PC-3 (cell line): ENCODE results near the gene CSF1R. TPM values are rescaled to one million over a fixed set of nuclear protein-coding genes. Genes with fewer than 3 reads are reported as not detected.

Source experiments
- ATAC-seq: fragments of 200-7000 bp; cut with Tn5 transposase; 2 replicates; pipeline ENCODE4 v1.9.1; 2020; ENCODE audit warnings: mild to moderate bottlenecking, moderate library complexity
- BruUV-seq: library from RNA; stranded (reverse); fragments of 400-500 nt; replicated peaks from 2 replicates; lab custom pipeline; 2021; lab: Mats Ljungman, UMichigan
- CTCF ChIA-PET: fragments of 300-600 bp; sonication (Branson Sonifier 250); formaldehyde crosslinking; loops from one replicate; lab custom pipeline; 2022; ENCODE audit warnings: antibody characterized with exemption; lab: Charles Lee
- POLR2A ChIA-PET: fragments of 300-600 bp; sonication (Branson Sonifier 250); formaldehyde crosslinking; loops from one replicate; lab custom pipeline; 2022; ENCODE audit warnings: antibody characterized with exemption; ENCODE audit not compliant: unreplicated experiment; lab: Charles Lee
- DNase-seq: peaks from one replicate; pipeline ENCODE4 v3.0.0-alpha.2; 2015
- H2AFZ ChIP-seq: fragments of 300-600 bp; sonication (generic); 2 replicates; pipeline ENCODE4 v1.6.0; 2016; ENCODE audit warnings: antibody characterized with exemption, low read length
- H3F3A ChIP-seq: fragments of 300-600 bp; sonication (generic); one replicate; pipeline ENCODE4 v1.6.0; 2017; ENCODE audit warnings: antibody characterized with exemption, low read length, control low read depth, mild to moderate bottlenecking; ENCODE audit not compliant: unreplicated experiment
- H3K27ac ChIP-seq: fragments of 300-600 bp; sonication (generic); 2 replicates; pipeline ENCODE4 v1.5.1; 2016; ENCODE audit warnings: mild to moderate bottlenecking, low read length
- H3K27me3 ChIP-seq: fragments of 300-600 bp; sonication (generic); 2 replicates; pipeline ENCODE4 v1.6.1; 2016; ENCODE audit warnings: low read length, mixed read lengths
- H3K36me3 ChIP-seq: fragments of 300-600 bp; sonication (generic); 2 replicates; pipeline ENCODE4 v1.6.1; 2016; ENCODE audit warnings: low read depth, mixed run types, low read length, mixed read lengths
- H3K4me1 ChIP-seq: fragments of 300-600 bp; sonication (generic); 2 replicates; pipeline ENCODE4 v1.5.1; 2016; ENCODE audit warnings: low read length; ENCODE audit not compliant: insufficient read depth
- H3K4me2 ChIP-seq: fragments of 300-600 bp; sonication (generic); 2 replicates; pipeline ENCODE4 v1.6.0; 2016; ENCODE audit warnings: low read length
- H3K4me3 ChIP-seq: fragments of 300-600 bp; sonication (generic); 2 replicates; pipeline ENCODE4 v1.5.1; 2016; ENCODE audit warnings: mild to moderate bottlenecking, low read length, mixed read lengths
- H3K79me2 ChIP-seq: fragments of 300-600 bp; sonication (generic); 2 replicates; pipeline ENCODE4 v1.6.1; 2017; ENCODE audit warnings: low read length, mixed read lengths
- H3K9ac ChIP-seq: fragments of 300-600 bp; sonication (generic); 2 replicates; pipeline ENCODE4 v1.6.0; 2016; ENCODE audit warnings: mild to moderate bottlenecking, low read length
- H3K9me2 ChIP-seq: fragments of 300-600 bp; sonication (generic); replicated peaks from 2 replicates; pipeline ENCODE4 v1.6.1; 2016; ENCODE audit warnings: mixed run types, low read length, mixed read lengths
- H3K9me3 ChIP-seq: fragments of 300-600 bp; sonication (generic); 2 replicates; pipeline ENCODE4 v1.6.1; 2016; ENCODE audit warnings: low read length, mixed read lengths
- H4K20me1 ChIP-seq: fragments of 300-600 bp; sonication (generic); 2 replicates; pipeline ENCODE4 v1.6.1; 2016; ENCODE audit warnings: low read length, mixed read lengths
- CTCF ChIP-seq: fragments of 300-600 bp; sonication (generic); conservative IDR thresholded peaks from 2 replicates; pipeline ENCODE4 v1.5.1; 2017; ENCODE audit warnings: antibody characterized with exemption, low read depth, mild to moderate bottlenecking, low read length
- EZH2 ChIP-seq: fragments of 300-600 bp; sonication (generic); IDR thresholded peaks from one replicate; pipeline ENCODE4 v1.6.1; 2017; ENCODE audit warnings: antibody characterized with exemption, mild to moderate bottlenecking, low read length; ENCODE audit not compliant: unreplicated experiment
- EZH2phosphoT487 ChIP-seq: fragments of 300-600 bp; sonication (generic); IDR thresholded peaks from 2 replicates; pipeline ENCODE4 v1.6.1; 2018; ENCODE audit warnings: mild to moderate bottlenecking, antibody characterized with exemption, low read length, borderline replicate concordance
- intact Hi-C: fragments of 100-400 bp; cut with micrococcal nuclease; formaldehyde crosslinking; loops from 2 replicates; pipeline ENCODE4 v1.9.0; 2023
- total RNA-seq: library from RNA; depleted of rRNA; stranded (reverse); fragments of >200 nt; gene quantifications from 2 replicates; pipeline ENCODE4 v1.2.3, GENCODE V29; 2014

The CSF1R gene
- total RNA-seq, 1 experiment from 2014 or later = not detected

GRCh38 chr5:150131978-150132694 is 45.8 kb upstream of the CSF1R start:
- H3K9ac ChIP-seq = no peak overlapping the region
- no peak overlapping the region for H3K4me2 ChIP-seq
- DNase-seq (no peak), ATAC-seq (no peak)
- BruUV-seq = no TSS peak
- no peaks in the 10 kb centered on the region for H3K9me3 ChIP-seq
- intact Hi-C loops = loop anchor here (10.0 kb wide), 1 partner anchor 303 kb away; no protein-coding TSS in a partner anchor
- no peaks in the 10 kb centered on the region for H3K27me3 ChIP-seq
- H4K20me1 ChIP-seq = no peaks in the 10 kb centered on the region
- H3K36me3 ChIP-seq = no peaks in the 10 kb centered on the region
- no peaks in the 10 kb centered on the region for H3K79me2 ChIP-seq
- TF ChIP-seq EZH2phosphoT487 (no peak), CTCF (no peak), EZH2 (no peak)
- no peaks in the 10 kb centered on the region for H3F3A ChIP-seq
- H3K4me1 ChIP-seq = peaks cover 6% of the 10 kb centered on the region; the same call in 1 of the 2 replicates
- H3K27ac ChIP-seq = no peak overlapping the region
- no peak overlapping the region for H2AFZ ChIP-seq
- no peak overlapping the region for H3K4me3 ChIP-seq
- POLR2A ChIA-PET = no interaction called here
- H3K9me2 ChIP-seq = no peaks in the 10 kb centered on the region
- CTCF ChIA-PET = interaction anchor here (0.6 kb wide), 1 partner anchor 142 kb away, joined by 3 read pairs; no protein-coding TSS in a partner anchor

- no peak for DNase-seq
- CTCF ChIA-PET = no interaction called here
- no peak overlapping the region for H3K27ac ChIP-seq
Measured at GRCh38 chr5:150131461-150131860, 45.1 kb upstream of the CSF1R start.

More at GRCh38 chr5:150131461-150131860, 45.1 kb upstream of the CSF1R start:
- H3F3A ChIP-seq = no peaks in the 10 kb centered on the region
- ATAC-seq = no peak
- H3K4me2 ChIP-seq = no peak overlapping the region
- no peak overlapping the region for H2AFZ ChIP-seq
- no peaks in the 10 kb centered on the region for H3K36me3 ChIP-seq
- peaks cover 6% of the 10 kb centered on the region; the same call in 1 of the 2 replicates for H3K4me1 ChIP-seq
- no peak for TF ChIP-seq EZH2
- TF ChIP-seq CTCF = no peak
- no peak for TF ChIP-seq EZH2phosphoT487
- no peaks in the 10 kb centered on the region for H3K9me3 ChIP-seq
- H4K20me1 ChIP-seq = no peaks in the 10 kb centered on the region
- no peaks in the 10 kb centered on the region for H3K79me2 ChIP-seq
- H3K9ac ChIP-seq = no peak overlapping the region
- POLR2A ChIA-PET = no interaction called here
- no TSS peak for BruUV-seq
- H3K27me3 ChIP-seq = no peaks in the 10 kb centered on the region
- intact Hi-C loops = loop anchor here (10.0 kb wide), 1 partner anchor 303 kb away; no protein-coding TSS in a partner anchor
- no peak overlapping the region for H3K4me3 ChIP-seq
- no peaks in the 10 kb centered on the region for H3K9me2 ChIP-seq
